ENCODE results near the gene BRD4. TPM values are rescaled to one million over a fixed set of nuclear protein-coding genes. Genes with fewer than 3 reads are reported as not detected.
A peak's percentile ranks its signal among the peaks of the same experiment; 100 is the strongest.

BRD4 gene
- total RNA-seq, 2 experiments from 2014 or later, result 33.6 to 143 TPM

DNA sequence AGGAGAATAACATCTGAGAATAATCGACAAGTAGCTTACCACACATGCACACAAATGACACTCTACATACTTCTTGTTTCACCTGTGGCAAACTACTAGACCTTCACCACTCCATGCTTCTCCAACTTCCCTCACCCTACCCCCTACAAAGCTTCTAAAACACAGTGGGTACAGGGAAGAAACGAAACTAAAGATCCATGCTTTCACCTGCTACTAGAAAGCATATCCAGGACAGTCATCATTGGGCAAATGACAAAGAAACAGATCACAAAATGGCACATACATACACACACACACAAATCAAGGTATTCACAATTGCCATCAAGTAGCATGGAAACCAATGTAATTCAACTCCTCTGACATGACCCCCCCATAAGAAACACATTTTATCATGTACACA lies 10.6 kb downstream of the BRD4 start:
- no peak overlapping the region for H3K27ac ChIP-seq (ENCODE audit: low read depth, low read length, poor library complexity, severe bottlenecking)
- DNase-seq (ENCODE audit: low spot score), result no peak
- POLR2A ChIA-PET, result interaction anchor here (0.5 to 1.4 kb wide), 2 partner anchors 8 to 48 kb away, joined by 3 to 4 read pairs; no protein-coding TSS in a partner anchor
- H3K4me2 ChIP-seq (ENCODE audit: low read length), result 0 out of 2 replicates have a peak overlapping the region, but pooled peaks have one; percentile 9
- H3K36me3 ChIP-seq (ENCODE audit: insufficient read depth, low read length), result peaks cover 22% of the 10 kb centered on the region
- peaks cover 72% of the 10 kb centered on the region for H4K20me1 ChIP-seq (ENCODE audit: insufficient read depth, low read length)
- H3K9me2 ChIP-seq (ENCODE audit: insufficient read depth, low read length), result no peaks in the 10 kb centered on the region
- H3K4me1 ChIP-seq (ENCODE audit: insufficient read depth, low read length, poor library complexity, severe bottlenecking), result peaks cover 83% of the 10 kb centered on the region
- TSS peak; percentile 4 for BruUV-seq (replicated peaks)
- intact Hi-C loops (cut with micrococcal nuclease; ENCODE audit: unreplicated experiment), result no loop called here
- CTCF ChIA-PET (ENCODE audit: unreplicated experiment), result no interaction called here
- H3K9me3 ChIP-seq (ENCODE audit: low read length), result no peaks in the 10 kb centered on the region
- peaks cover 99% of the 10 kb centered on the region for H3K79me2 ChIP-seq (ENCODE audit: insufficient read depth, low read depth, low read length)
- no peak overlapping the region for H2AFZ ChIP-seq (ENCODE audit: low read length)
- TF ChIP-seq EZH2phosphoT487 (IDR thresholded peaks at IDR 0.05; ENCODE audit: borderline replicate concordance, low read depth, low read length), result no peak
- TF ChIP-seq, protein P1, sequence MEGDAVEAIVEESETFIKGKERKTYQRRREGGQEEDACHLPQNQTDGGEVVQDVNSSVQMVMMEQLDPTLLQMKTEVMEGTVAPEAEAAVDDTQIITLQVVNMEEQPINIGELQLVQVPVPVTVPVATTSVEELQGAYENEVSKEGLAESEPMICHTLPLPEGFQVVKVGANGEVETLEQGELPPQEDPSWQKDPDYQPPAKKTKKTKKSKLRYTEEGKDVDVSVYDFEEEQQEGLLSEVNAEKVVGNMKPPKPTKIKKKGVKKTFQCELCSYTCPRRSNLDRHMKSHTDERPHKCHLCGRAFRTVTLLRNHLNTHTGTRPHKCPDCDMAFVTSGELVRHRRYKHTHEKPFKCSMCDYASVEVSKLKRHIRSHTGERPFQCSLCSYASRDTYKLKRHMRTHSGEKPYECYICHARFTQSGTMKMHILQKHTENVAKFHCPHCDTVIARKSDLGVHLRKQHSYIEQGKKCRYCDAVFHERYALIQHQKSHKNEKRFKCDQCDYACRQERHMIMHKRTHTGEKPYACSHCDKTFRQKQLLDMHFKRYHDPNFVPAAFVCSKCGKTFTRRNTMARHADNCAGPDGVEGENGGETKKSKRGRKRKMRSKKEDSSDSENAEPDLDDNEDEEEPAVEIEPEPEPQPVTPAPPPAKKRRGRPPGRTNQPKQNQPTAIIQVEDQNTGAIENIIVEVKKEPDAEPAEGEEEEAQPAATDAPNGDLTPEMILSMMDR (conservative IDR thresholded peaks at IDR 0.05; ENCODE audit: low read length), result no peak
- H3K4me3 ChIP-seq (ENCODE audit: low read depth, low read length, poor library complexity, severe bottlenecking), result no peak overlapping the region

DNA sequence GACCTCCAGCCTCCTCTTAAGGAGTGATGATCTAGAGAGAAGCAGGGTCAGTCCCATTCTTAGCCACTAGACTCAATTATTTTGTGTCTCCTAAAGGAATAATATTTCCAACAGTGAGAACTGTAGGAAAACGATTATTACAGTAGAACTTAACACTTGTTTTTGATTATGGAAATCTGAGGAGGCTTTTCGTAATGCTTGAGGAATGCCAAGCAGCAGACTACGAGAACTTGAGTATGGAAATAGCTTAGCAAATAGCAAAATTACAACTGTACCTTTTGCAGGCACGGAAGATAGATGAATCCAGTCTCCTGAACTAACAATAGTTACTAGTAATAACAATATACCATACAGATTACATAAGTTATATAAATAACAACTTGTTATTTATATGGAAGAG lies 12.2 kb downstream of the BRD4 start:
- no peaks in the 10 kb centered on the region for H3K9me2 ChIP-seq (ENCODE audit: insufficient read depth, low read length)
- H3K27ac ChIP-seq (ENCODE audit: low read depth, low read length, poor library complexity, severe bottlenecking), result no peak overlapping the region
- H3K4me2 ChIP-seq (ENCODE audit: low read length), result no peak overlapping the region
- TF ChIP-seq, protein P1 (conservative IDR thresholded peaks at IDR 0.05; ENCODE audit: low read length), result no peak
- no peak for TF ChIP-seq EZH2phosphoT487 (IDR thresholded peaks at IDR 0.05; ENCODE audit: borderline replicate concordance, low read depth, low read length)
- no TSS peak for BruUV-seq (replicated peaks)
- peaks cover 99% of the 10 kb centered on the region for H3K79me2 ChIP-seq (ENCODE audit: insufficient read depth, low read depth, low read length)
- H3K9me3 ChIP-seq (ENCODE audit: low read length), result no peaks in the 10 kb centered on the region
- peaks cover 21% of the 10 kb centered on the region for H3K36me3 ChIP-seq (ENCODE audit: insufficient read depth, low read length)
- H3K4me3 ChIP-seq (ENCODE audit: low read depth, low read length, poor library complexity, severe bottlenecking), result no peak overlapping the region
- ChIA-PET CTCF (ENCODE audit: unreplicated experiment) (no interaction called here), POLR2A (no interaction called here)
- H2AFZ ChIP-seq (ENCODE audit: low read length), result no peak overlapping the region
- DNase-seq (ENCODE audit: low spot score), result no peak
- peaks cover 80% of the 10 kb centered on the region for H3K4me1 ChIP-seq (ENCODE audit: insufficient read depth, low read length, poor library complexity, severe bottlenecking)
- peaks cover 70% of the 10 kb centered on the region for H4K20me1 ChIP-seq (ENCODE audit: insufficient read depth, low read length)
- intact Hi-C loops (cut with micrococcal nuclease; ENCODE audit: unreplicated experiment), result no loop called here

- intact Hi-C loops (cut with micrococcal nuclease; ENCODE audit: unreplicated experiment), result no loop called here
- Histone ChIP-seq H3K4me2 (ENCODE audit: low read length) (peak overlapping the region; percentile 75), H3K27ac (ENCODE audit: low read depth, low read length, poor library complexity, severe bottlenecking) (peak overlapping the region; percentile 9), H3K36me3 (ENCODE audit: insufficient read depth, low read length) (peaks cover 32% of the 10 kb centered on the region), H4K20me1 (ENCODE audit: insufficient read depth, low read length) (peaks cover 66% of the 10 kb centered on the region), H3K9me2 (ENCODE audit: insufficient read depth, low read length) (no peaks in the 10 kb centered on the region), H3K9me3 (ENCODE audit: low read length) (no peaks in the 10 kb centered on the region), H3K4me1 (ENCODE audit: insufficient read depth, low read length, poor library complexity, severe bottlenecking) (peaks cover 61% of the 10 kb centered on the region), H2AFZ (ENCODE audit: low read length) (no peak overlapping the region), H3K4me3 (ENCODE audit: low read depth, low read length, poor library complexity, severe bottlenecking) (no peak overlapping the region), H3K79me2 (ENCODE audit: insufficient read depth, low read depth, low read length) (peaks cover 99% of the 10 kb centered on the region)
- CTCF ChIA-PET (ENCODE audit: unreplicated experiment), result no interaction called here
- POLR2A ChIA-PET, result interaction anchor here (0.6 to 2.0 kb wide), 3 partner anchors 15 to 43 kb away, joined by 3 to 9 read pairs (median 5); no protein-coding TSS in a partner anchor
- no peak for DNase-seq (ENCODE audit: low spot score)
- TF ChIP-seq EZH2phosphoT487 (IDR thresholded peaks at IDR 0.05; ENCODE audit: borderline replicate concordance, low read depth, low read length), result no peak
- TF ChIP-seq, protein P1 (conservative IDR thresholded peaks at IDR 0.05; ENCODE audit: low read length), result no peak
- BruUV-seq (replicated peaks), result no TSS peak
Observed at GRCh38 chr19:15318241-15318691, 14.1 kb downstream of the BRD4 start.

All from OCI-LY7 (cell line).